Adipose tissue (tissue), 3 donors: ENCODE results near the gene CCDC85B. TPM values are rescaled to one million over a fixed set of nuclear protein-coding genes. Genes with fewer than 3 reads are reported as not detected.
"Not testable (repeated sequence)": the region's sequence is repeated elsewhere in the genome, so short reads cannot be mapped to it uniquely, and the experiment has no call there.

Experiments
- H3K27ac ChIP-seq: one replicate; pipeline ENCODE4 v1.5.1; 2013; ENCODE audit warnings: low read depth, low read length
- WGBS, 3 donors: extraction: QIAGEN DNeasy Blood & Tissue Kit; methylation state at CpG; one replicate each; pipeline ENCODE4 v1.1.7; 2013; 5-methylcytosine and 5-hydroxymethylcytosine counted together
- polyA plus RNA-seq, 3 donors: library from polyadenylated mRNA; stranded (reverse); fragments of 200-250 nt; gene quantifications; one replicate each; pipeline ENCODE4 v1.2.3, GENCODE V29; 2013
- donor health status: healthy with polysubstance abuse.
- donor health status: Bipolar disorder and iron deficiency.
- donor health status: healthy.

The CCDC85B gene
- polyA plus RNA-seq, 3 donors, result 18.1 to 75.3 (median 28.1) TPM

GRCh38 chr11:65882120-65883057 lies 8.1 kb upstream of the CCDC85B start:
- WGBS, 3 donors, result 91% methylated on average over 29 to 30 of the region's 30 CpGs
- H3K27ac ChIP-seq, result no peak overlapping the region

- no peak overlapping the region for H3K27ac ChIP-seq
- 89 to 94% (median 92%) methylated on average over 13 of the region's 13 CpGs for WGBS, 3 donors
Observed at GRCh38 chr11:65883058-65883761, 7.3 kb upstream of the CCDC85B start.

- WGBS, 3 donors, result 80 to 84% (median 81%) methylated on average over 28 of the region's 28 CpGs
- no peak overlapping the region for H3K27ac ChIP-seq
Observed at GRCh38 chr11:65883786-65884715, 6.4 kb upstream of the CCDC85B start.

GRCh38 chr11:65884716-65885092 lies 5.8 kb upstream of the CCDC85B start:
- H3K27ac ChIP-seq, result no peak overlapping the region
- WGBS, 3 donors, result 15 to 22% (median 20%) methylated on average over 9 of the region's 9 CpGs

GRCh38 chr11:65885231-65885630 lies 5.2 kb upstream of the CCDC85B start:
- no peak overlapping the region for H3K27ac ChIP-seq
- WGBS, 3 donors, result 91 to 95% (median 92%) methylated on average over 7 of the region's 7 CpGs

- H3K27ac ChIP-seq, result no peak overlapping the region
- WGBS, 3 donors, result 85 to 92% (median 88%) methylated on average over 12 of the region's 12 CpGs
Observed at GRCh38 chr11:65885808-65886536, 4.5 kb upstream of the CCDC85B start.

- no peak overlapping the region for H3K27ac ChIP-seq
- 81 to 84% (median 83%) methylated on average over 14 of the region's 14 CpGs for WGBS, 3 donors
Observed at GRCh38 chr11:65886826-65887722, 3.4 kb upstream of the CCDC85B start.

- WGBS, 3 donors, result 2 to 5% (median 4%) methylated on average over 23 of the region's 23 CpGs
Observed at GRCh38 chr11:65887723-65888162, 2.7 kb upstream of the CCDC85B start.

GRCh38 chr11:65888163-65888814 lies 2.2 kb upstream of the CCDC85B start, which contains the start of gene FIBP:
Gene FIBP (minus strand): TSS chr11:65888471. CDS start chr11:65888418, 53 bp downstream.
- peak within 1 kb of the TSS; percentile 55 for H3K27ac ChIP-seq
- WGBS, 3 donors, result 0 to 1% (median 0%) methylated on average over 45 to 57 of the region's 57 CpGs

More at GRCh38 chr11:65887723-65888162, 2.7 kb upstream of the CCDC85B start:
- no peak overlapping the region for H3K27ac ChIP-seq

- WGBS, 3 donors, result 4 to 15% (median 5%) methylated on average over 57 of the region's 57 CpGs
- no peak overlapping the region for H3K27ac ChIP-seq
Observed at GRCh38 chr11:65891219-65892136, 1.0 kb downstream of the CCDC85B start.

- H3K27ac ChIP-seq, result not testable (repeated sequence)
- WGBS, 3 donors, result 60 to 79% (median 65%) methylated on average over 5 of the region's 5 CpGs
Observed at GRCh38 chr11:65892137-65892540, 1.7 kb downstream of the CCDC85B start.

- no peak overlapping the region for H3K27ac ChIP-seq
- 67 to 78% (median 71%) methylated on average over 10 of the region's 10 CpGs for WGBS, 3 donors
Observed at GRCh38 chr11:65892661-65893317, 2.3 kb downstream of the CCDC85B start.

GRCh38 chr11:65894034-65894591 lies 3.6 kb downstream of the CCDC85B start:
- WGBS, 3 donors, result 48 to 89% (median 52%) methylated on average over 16 of the region's 16 CpGs
- peak overlapping the region; percentile 81 for H3K27ac ChIP-seq

- WGBS, 3 donors, result 87 to 96% (median 92%) methylated on average over 5 of the region's 5 CpGs
- no peak overlapping the region for H3K27ac ChIP-seq
Observed at GRCh38 chr11:65895482-65895981, 5.1 kb downstream of the CCDC85B start.
